Ishikawa (cell line): ENCODE measurements around the gene ACTN1.

Source experiments
- EGR1 ChIP-seq: IDR thresholded peaks from 2 replicates; pipeline ENCODE4 v1.6.1; 2012
- EP300 ChIP-seq: IDR thresholded peaks from 2 replicates; pipeline ENCODE4 v1.6.1; 2012; ENCODE audit warnings: borderline replicate concordance
- FOXM1 ChIP-seq: IDR thresholded peaks from 2 replicates; pipeline ENCODE4 v1.6.1; 2012; ENCODE audit warnings: low read depth, borderline replicate concordance
- RAD21 ChIP-seq: IDR thresholded peaks from 2 replicates; pipeline ENCODE4 v1.6.1; 2012; ENCODE audit warnings: low read depth
- TAF1 ChIP-seq: IDR thresholded peaks from 2 replicates; pipeline ENCODE4 v1.6.1; 2012; ENCODE audit warnings: low read depth, mild to moderate bottlenecking
- TEAD4 ChIP-seq: IDR thresholded peaks from 2 replicates; pipeline ENCODE4 v1.6.1; 2012
- YY1 ChIP-seq: IDR thresholded peaks from 2 replicates; pipeline ENCODE4 v1.6.1; 2012; ENCODE audit warnings: low read depth
- TF ChIP-seq, protein P1 (sequence below): IDR thresholded peaks from 2 replicates; pipeline ENCODE4 v1.6.1; 2012; ENCODE audit warnings: low read depth, mild to moderate bottlenecking
- TF ChIP-seq, protein P2 (sequence below): IDR thresholded peaks from 2 replicates; pipeline ENCODE4 v1.6.1; 2012
- TF ChIP-seq, protein P3 (sequence below): IDR thresholded peaks from 2 replicates; pipeline ENCODE4 v1.6.1; 2012

DNA sequence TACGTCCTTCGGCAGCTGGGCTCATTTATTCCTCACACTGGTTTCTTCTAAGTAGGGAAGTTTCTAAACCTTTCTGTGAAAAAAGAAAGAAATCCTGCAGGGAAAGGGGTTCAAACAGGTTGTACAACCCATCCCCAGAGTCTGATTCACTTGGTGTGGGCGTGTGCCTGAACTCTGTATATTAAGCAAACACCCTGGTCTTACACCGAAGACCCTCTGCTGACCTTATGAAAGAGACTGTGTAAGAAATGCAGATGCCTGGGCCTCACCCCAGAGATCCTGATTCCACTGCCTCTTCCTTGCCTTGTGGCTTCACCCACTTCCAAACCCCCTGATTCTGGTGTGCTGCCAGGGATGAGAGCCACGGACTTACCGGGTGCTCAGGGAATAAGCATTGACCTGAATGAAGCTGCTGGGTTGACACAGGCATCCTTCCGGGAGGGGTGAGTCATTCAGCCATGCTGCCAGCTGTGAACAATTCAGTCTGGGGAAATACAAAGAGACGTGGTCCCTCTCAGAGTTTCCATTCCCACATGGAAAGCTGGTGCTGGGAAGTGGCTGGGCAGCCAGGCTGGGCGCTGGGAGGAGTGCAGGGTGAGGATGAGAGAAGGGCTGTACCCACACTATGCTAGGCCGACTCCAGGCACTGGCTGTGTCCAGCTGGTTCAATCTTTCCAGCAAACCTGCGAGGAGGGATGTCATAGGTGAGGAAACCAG, 26.5 kb upstream of the ACTN1 start:
- TF ChIP-seq TEAD4 (0 out of 2 replicates have a peak, but pooled peaks have one; percentile 15), TAF1 (no peak), EGR1 (0 out of 2 replicates have a peak, but pooled peaks have one; percentile 8), YY1 (no peak), FOXM1 (no peak), RAD21 (0 out of 2 replicates have a peak, but pooled peaks have one; percentile 11), EP300 (peak; percentile 81; the same call in 1 of the 2 replicates)
- TF ChIP-seq, protein P1, sequence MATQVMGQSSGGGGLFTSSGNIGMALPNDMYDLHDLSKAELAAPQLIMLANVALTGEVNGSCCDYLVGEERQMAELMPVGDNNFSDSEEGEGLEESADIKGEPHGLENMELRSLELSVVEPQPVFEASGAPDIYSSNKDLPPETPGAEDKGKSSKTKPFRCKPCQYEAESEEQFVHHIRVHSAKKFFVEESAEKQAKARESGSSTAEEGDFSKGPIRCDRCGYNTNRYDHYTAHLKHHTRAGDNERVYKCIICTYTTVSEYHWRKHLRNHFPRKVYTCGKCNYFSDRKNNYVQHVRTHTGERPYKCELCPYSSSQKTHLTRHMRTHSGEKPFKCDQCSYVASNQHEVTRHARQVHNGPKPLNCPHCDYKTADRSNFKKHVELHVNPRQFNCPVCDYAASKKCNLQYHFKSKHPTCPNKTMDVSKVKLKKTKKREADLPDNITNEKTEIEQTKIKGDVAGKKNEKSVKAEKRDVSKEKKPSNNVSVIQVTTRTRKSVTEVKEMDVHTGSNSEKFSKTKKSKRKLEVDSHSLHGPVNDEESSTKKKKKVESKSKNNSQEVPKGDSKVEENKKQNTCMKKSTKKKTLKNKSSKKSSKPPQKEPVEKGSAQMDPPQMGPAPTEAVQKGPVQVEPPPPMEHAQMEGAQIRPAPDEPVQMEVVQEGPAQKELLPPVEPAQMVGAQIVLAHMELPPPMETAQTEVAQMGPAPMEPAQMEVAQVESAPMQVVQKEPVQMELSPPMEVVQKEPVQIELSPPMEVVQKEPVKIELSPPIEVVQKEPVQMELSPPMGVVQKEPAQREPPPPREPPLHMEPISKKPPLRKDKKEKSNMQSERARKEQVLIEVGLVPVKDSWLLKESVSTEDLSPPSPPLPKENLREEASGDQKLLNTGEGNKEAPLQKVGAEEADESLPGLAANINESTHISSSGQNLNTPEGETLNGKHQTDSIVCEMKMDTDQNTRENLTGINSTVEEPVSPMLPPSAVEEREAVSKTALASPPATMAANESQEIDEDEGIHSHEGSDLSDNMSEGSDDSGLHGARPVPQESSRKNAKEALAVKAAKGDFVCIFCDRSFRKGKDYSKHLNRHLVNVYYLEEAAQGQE: no peak
- TF ChIP-seq, protein P2, sequence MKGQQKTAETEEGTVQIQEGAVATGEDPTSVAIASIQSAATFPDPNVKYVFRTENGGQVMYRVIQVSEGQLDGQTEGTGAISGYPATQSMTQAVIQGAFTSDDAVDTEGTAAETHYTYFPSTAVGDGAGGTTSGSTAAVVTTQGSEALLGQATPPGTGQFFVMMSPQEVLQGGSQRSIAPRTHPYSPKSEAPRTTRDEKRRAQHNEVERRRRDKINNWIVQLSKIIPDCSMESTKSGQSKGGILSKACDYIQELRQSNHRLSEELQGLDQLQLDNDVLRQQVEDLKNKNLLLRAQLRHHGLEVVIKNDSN: no peak
- TF ChIP-seq, protein P3, sequence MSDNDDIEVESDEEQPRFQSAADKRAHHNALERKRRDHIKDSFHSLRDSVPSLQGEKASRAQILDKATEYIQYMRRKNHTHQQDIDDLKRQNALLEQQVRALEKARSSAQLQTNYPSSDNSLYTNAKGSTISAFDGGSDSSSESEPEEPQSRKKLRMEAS: no peak; the same call in 1 of the 2 replicates
